22Rv1 (cell line): ENCODE measurements around the gene FES.

Source experiments
- H3K27ac ChIP-seq: fragments of 450-650 bp; 2 replicates; pipeline ENCODE4 v1.5.1; 2017
- ZFX ChIP-seq: fragments of 450-650 bp; IDR thresholded peaks from 2 replicates; pipeline ENCODE4 v1.6.1; 2017; ENCODE audit warnings: antibody characterized with exemption, borderline replicate concordance
- TF ChIP-seq, protein P1 (sequence below): fragments of 450-650 bp; IDR thresholded peaks from 2 replicates; pipeline ENCODE4 v1.5.1; 2017; ENCODE audit warnings: mild to moderate bottlenecking

FES gene

DNA sequence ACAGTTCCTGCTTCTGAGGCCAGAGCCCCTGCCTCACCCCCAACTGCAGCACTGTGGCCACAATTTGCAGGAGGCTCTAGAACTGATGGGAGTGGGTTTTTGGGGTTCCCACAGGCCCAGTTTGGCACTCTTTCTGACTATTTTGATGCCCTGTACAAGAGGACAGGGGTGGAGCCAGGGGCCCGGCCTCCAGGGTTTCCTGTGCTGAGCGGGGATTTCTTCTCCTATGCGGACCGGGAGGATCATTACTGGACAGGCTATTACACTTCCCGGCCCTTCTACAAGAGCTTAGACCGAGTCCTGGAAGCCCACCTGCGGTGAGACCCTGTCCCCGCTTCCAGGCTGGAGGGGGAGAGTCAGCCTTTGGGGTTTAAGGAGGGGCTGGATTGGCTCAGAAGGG, 25.7 kb downstream of the FES start:
- TF ChIP-seq, protein P1, sequence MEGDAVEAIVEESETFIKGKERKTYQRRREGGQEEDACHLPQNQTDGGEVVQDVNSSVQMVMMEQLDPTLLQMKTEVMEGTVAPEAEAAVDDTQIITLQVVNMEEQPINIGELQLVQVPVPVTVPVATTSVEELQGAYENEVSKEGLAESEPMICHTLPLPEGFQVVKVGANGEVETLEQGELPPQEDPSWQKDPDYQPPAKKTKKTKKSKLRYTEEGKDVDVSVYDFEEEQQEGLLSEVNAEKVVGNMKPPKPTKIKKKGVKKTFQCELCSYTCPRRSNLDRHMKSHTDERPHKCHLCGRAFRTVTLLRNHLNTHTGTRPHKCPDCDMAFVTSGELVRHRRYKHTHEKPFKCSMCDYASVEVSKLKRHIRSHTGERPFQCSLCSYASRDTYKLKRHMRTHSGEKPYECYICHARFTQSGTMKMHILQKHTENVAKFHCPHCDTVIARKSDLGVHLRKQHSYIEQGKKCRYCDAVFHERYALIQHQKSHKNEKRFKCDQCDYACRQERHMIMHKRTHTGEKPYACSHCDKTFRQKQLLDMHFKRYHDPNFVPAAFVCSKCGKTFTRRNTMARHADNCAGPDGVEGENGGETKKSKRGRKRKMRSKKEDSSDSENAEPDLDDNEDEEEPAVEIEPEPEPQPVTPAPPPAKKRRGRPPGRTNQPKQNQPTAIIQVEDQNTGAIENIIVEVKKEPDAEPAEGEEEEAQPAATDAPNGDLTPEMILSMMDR: no peak
- no peak for TF ChIP-seq ZFX
- H3K27ac ChIP-seq: no peak overlapping the region

DNA sequence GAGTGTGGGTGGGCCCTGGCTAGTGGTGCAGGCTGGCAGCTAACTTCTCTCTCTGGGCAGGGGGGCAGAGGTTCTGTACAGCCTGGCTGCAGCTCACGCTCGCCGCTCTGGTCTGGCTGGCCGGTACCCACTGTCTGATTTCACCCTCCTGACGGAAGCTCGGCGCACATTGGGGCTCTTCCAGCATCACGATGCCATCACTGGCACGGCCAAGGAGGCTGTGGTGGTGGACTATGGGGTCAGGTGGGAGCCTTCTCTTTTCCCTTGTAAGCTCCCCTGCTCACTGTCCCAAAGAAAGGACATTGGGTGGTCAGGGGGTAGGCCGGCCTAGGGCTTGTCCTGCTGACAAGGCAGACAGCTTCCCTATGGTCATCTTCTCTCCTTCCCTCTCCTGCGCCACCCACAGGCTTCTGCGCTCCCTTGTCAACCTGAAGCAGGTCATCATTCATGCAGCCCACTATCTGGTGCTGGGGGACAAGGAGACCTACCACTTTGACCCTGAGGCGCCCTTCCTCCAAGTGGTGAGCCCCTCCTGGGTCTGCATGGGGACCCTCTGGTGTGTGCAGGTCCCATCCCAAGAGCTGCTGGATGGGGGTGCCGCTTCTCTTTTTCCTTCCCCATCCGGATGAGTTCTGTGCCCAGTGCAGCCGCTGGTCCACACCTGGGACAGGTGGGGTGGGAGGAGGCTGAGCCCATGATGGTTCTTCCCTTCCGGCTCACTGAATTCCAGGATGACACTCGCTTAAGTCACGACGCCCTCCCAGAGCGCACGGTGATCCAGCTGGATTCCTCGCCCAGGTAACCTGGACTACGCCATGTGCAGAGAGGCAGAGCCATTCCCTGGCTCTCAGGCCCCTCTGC, 26.4 kb downstream of the FES start:
- no peak for TF ChIP-seq ZFX
- TF ChIP-seq, protein P1: no peak
- no peak overlapping the region for H3K27ac ChIP-seq

DNA sequence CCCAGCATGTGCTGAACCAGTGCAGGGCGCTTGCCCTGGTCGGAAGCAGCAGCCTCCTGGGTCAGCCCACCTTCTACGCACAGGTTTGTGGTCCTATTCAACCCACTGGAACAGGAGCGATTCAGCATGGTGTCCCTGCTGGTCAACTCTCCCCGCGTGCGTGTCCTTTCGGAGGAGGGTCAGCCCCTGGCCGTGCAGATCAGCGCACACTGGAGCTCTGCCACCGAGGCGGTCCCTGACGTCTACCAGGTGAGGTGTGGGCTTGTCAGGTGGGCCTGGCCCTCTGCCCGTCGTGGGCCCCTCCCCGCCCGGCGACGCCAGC, 27.0 kb downstream of the FES start:
- TF ChIP-seq, protein P1: no peak
- no peak for TF ChIP-seq ZFX
- H3K27ac ChIP-seq: no peak overlapping the region

DNA sequence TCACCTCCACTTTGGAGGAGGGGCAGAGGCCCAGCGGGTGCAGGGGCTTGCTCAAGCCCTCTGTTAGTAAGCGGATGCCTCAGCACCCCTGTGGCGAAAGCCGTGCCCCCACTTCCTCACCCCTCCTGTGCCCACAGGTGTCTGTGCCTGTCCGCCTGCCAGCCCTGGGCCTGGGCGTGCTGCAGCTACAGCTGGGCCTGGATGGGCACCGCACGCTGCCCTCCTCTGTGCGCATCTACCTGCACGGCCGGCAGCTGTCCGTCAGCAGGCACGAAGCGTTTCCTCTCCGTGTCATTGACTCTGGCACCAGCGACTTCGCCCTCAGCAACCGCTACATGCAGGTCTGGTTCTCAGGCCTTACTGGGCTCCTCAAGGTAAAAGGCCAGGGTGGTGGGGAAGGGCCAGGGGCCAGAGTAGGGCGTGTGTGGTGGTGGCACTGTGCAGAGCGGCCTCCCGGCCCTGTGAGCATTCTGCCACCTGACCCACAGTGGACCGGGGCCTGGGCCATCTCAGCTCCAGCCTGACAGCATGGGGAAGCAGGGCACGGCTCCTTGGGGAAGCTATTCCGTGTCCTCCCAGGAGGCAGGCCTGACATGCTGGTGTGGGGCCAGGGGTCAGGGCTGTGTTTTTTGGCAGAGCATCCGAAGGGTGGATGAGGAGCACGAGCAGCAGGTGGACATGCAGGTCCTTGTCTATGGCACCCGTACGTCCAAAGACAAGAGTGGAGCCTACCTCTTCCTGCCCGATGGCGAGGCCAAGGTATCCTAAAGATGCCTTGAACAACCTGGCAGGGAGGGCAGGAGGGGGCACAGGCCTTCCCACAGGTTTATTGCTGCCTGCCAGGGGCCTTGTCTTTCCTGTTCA, 27.8 kb downstream of the FES start:
- no peak overlapping the region for H3K27ac ChIP-seq
- TF ChIP-seq, protein P1: no peak
- no peak for TF ChIP-seq ZFX

DNA sequence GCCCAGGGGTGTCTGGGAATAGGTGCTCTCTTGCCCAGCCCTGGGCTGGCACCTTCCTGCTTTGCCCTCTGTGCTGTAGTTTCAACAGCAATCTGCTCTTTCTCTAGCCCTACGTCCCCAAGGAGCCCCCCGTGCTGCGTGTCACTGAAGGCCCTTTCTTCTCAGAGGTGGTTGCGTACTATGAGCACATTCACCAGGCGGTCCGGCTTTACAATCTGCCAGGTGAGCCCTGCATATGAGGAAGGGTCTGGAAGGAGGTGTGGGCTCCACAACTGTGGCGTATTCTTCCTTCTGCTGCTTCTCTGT, 28.4 kb downstream of the FES start:
- TF ChIP-seq, protein P1: no peak
- TF ChIP-seq ZFX: no peak

DNA sequence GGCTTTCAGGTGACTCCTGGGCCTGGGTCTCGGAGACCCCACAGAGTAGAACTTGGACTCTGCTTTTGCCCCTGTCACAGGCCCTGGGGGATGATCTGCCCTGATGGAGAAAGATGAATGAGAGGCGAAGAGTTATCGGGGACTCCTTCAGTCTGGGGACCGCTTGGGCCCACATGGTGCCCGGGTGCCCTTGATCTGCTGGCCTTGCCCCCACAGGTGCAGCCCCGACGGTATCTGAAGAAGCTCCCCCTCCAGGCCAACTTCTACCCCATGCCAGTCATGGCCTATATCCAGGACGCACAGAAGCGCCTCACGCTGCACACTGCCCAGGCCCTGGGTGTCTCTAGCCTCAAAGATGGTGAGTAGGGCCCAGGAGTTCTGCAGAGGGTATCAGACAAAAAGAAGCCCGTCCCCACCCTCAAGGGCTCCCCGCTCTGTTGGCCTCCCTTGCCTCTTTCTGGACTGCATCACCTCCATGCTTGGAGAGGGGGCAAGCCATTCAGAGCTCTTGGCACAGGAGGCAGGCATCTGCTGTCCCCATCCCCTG, 29.2 kb downstream of the FES start:
- TF ChIP-seq, protein P1: no peak
- no peak for TF ChIP-seq ZFX

More for the DNA sequence above, 28.4 kb downstream of the FES start:
- no peak overlapping the region for H3K27ac ChIP-seq

More for the DNA sequence above, 29.2 kb downstream of the FES start:
- no peak overlapping the region for H3K27ac ChIP-seq
